Mesendoderm (in vitro differentiated cells): ENCODE results near the gene ABCC9. TPM values are rescaled to one million over a fixed set of nuclear protein-coding genes. Genes with fewer than 3 reads are reported as not detected.
A peak's percentile ranks its signal among the peaks of the same experiment; 100 is the strongest.

Experiments
- DNase-seq: peaks from one replicate; pipeline ENCODE4 v3.0.0; 2013
- H2AK5ac ChIP-seq: 2 replicates; pipeline ENCODE4 v1.6.1; 2013; ENCODE audit warnings: low read length, inconsistent platforms
- H2BK120ac ChIP-seq: 2 replicates; pipeline ENCODE4 v1.6.1; 2013; ENCODE audit warnings: low read depth, mild to moderate bottlenecking, low read length, moderate library complexity, mixed read lengths
- H2BK15ac ChIP-seq: replicated peaks from 2 replicates; pipeline ENCODE4 v1.6.1; 2013; ENCODE audit warnings: low read depth, mild to moderate bottlenecking, moderate library complexity
- H2BK5ac ChIP-seq: 2 replicates; pipeline ENCODE4 v1.6.1; 2013; ENCODE audit warnings: low read length, inconsistent platforms
- H3K18ac ChIP-seq: 2 replicates; pipeline ENCODE4 v1.6.1; 2013; ENCODE audit warnings: mild to moderate bottlenecking, low read length, mixed read lengths
- H3K23ac ChIP-seq: one replicate; pipeline ENCODE4 v1.6.1; 2013; ENCODE audit warnings: low read length
- H3K27ac ChIP-seq: 2 replicates; pipeline ENCODE4 v1.5.1; 2013; ENCODE audit warnings: low read depth, mild to moderate bottlenecking, inconsistent platforms, low read length, moderate library complexity
- H3K27me3 ChIP-seq: 2 replicates; pipeline ENCODE4 v1.6.1; 2013; ENCODE audit warnings: low read length, control low read depth, mild to moderate bottlenecking, inconsistent platforms; ENCODE audit not compliant: insufficient read depth, poor library complexity
- H3K36me3 ChIP-seq: 2 replicates; pipeline ENCODE4 v1.6.1; 2013; ENCODE audit warnings: low read length, inconsistent platforms; ENCODE audit not compliant: control insufficient read depth, insufficient read depth
- H3K4ac ChIP-seq: one replicate; pipeline ENCODE4 v1.6.1; 2013; ENCODE audit warnings: low read depth, mild to moderate bottlenecking, low read length, moderate library complexity
- H3K4me1 ChIP-seq: 2 replicates; pipeline ENCODE4 v1.6.1; 2013; ENCODE audit warnings: low read depth, low read length, inconsistent platforms; ENCODE audit not compliant: control insufficient read depth
- H3K4me2 ChIP-seq: 2 replicates; pipeline ENCODE4 v1.6.1; 2013; ENCODE audit warnings: low read length
- H3K4me3 ChIP-seq: 2 replicates; pipeline ENCODE4 v1.5.1; 2013; ENCODE audit warnings: mild to moderate bottlenecking, low read length
- H3K56ac ChIP-seq: one replicate; pipeline ENCODE4 v1.6.1; 2013; ENCODE audit warnings: low read length
- H3K79me1 ChIP-seq: 2 replicates; pipeline ENCODE4 v1.6.1; 2013; ENCODE audit warnings: low read length, inconsistent platforms
- H3K79me2 ChIP-seq: 2 replicates; pipeline ENCODE4 v1.6.1; 2013; ENCODE audit warnings: mild to moderate bottlenecking, low read length; ENCODE audit not compliant: control insufficient read depth, insufficient read depth
- H3K9ac ChIP-seq: 2 replicates; pipeline ENCODE4 v1.6.1; 2013; ENCODE audit warnings: low read length, inconsistent platforms
- H4K5ac ChIP-seq: one replicate; pipeline ENCODE4 v1.6.1; 2013; ENCODE audit warnings: low read length
- H4K8ac ChIP-seq: one replicate; pipeline ENCODE4 v1.6.1; 2013; ENCODE audit warnings: low read depth, mild to moderate bottlenecking, control low read depth, low read length, moderate library complexity
- WGBS: extraction: QIAGEN DNeasy Blood & Tissue Kit; methylation state at CpG from one replicate; pipeline ENCODE4 v1.1.7; 2013; ENCODE audit warnings: low lambda C conversion rate, missing lambda C conversion rate; ENCODE audit not compliant: insufficient coverage; ENCODE audit errors: extremely low coverage; 5-methylcytosine and 5-hydroxymethylcytosine counted together
- polyA plus RNA-seq, 2 experiments: library from polyadenylated mRNA; stranded (reverse); fragments of 200-250 nt; gene quantifications; one replicate each; pipeline ENCODE4 v1.2.3, GENCODE V29; 2013

Gene ABCC9
- 0.20 TPM for polyA plus RNA-seq (2013, experiment 1 of 2)
- polyA plus RNA-seq (2013, experiment 2 of 2) = 0.14 TPM

GRCh38 chr12:21940549-21941505 is at the start of gene ABCC9:
Gene ABCC9 (minus strand): TSS chr12:21941426. CDS start chr12:21936674, 4,752 bp downstream.
- WGBS = no CpG with 5 or more reads among the region's 42 CpGs

GRCh38 chr12:21989819-21990412 is 48.7 kb upstream of the ABCC9 start:
- WGBS = no CpG with 5 or more reads among the region's 5 CpGs
- Histone ChIP-seq H3K18ac (no peak overlapping the region), H3K9ac (no peak overlapping the region)

More at GRCh38 chr12:21940549-21941505, at the start of gene ABCC9:
- Histone ChIP-seq H3K27ac (no peak within 1 kb of the TSS), H4K8ac (no peak within 1 kb of the TSS), H3K4me1 (no peaks in the 10 kb centered on the region), H3K23ac (no peak within 1 kb of the TSS), H3K9ac (peak within 1 kb of the TSS; percentile 52), H3K36me3 (no peaks in the 10 kb centered on the region), H4K5ac (no peak within 1 kb of the TSS), H2BK5ac (no peak within 1 kb of the TSS), H3K79me2 (no peaks in the 10 kb centered on the region), H2BK120ac (no peak within 1 kb of the TSS), H3K56ac (peak within 1 kb of the TSS; percentile 78), H3K4me2 (peak within 1 kb of the TSS; percentile 69), H3K4ac (no peak within 1 kb of the TSS), H3K18ac (peak within 1 kb of the TSS; percentile 29), H3K79me1 (no peaks in the 10 kb centered on the region), H3K4me3 (peak within 1 kb of the TSS; percentile 26), H2BK15ac (no peak within 1 kb of the TSS), H2AK5ac (no peak within 1 kb of the TSS), H3K27me3 (peaks cover 2% of the 10 kb centered on the region)
- peak; percentile 63 for DNase-seq

GRCh38 chr12:21988619-21989018 is 47.4 kb upstream of the ABCC9 start:
- Histone ChIP-seq H4K8ac (no peak overlapping the region), H2BK120ac (no peak overlapping the region)
- WGBS = no CpG with 5 or more reads among the region's 1 CpG

More at GRCh38 chr12:21989819-21990412, 48.7 kb upstream of the ABCC9 start:
- Histone ChIP-seq H3K27ac (no peak overlapping the region), H3K4me1 (no peaks in the 10 kb centered on the region), H2BK15ac (no peak overlapping the region), H3K27me3 (no peaks in the 10 kb centered on the region), H2AK5ac (no peak overlapping the region), H3K4me3 (no peak overlapping the region), H2BK5ac (no peak overlapping the region), H3K4me2 (no peak overlapping the region), H3K23ac (no peak overlapping the region), H4K8ac (no peak overlapping the region), H3K4ac (no peak overlapping the region), H3K36me3 (no peaks in the 10 kb centered on the region), H3K56ac (no peak overlapping the region), H3K79me1 (no peaks in the 10 kb centered on the region), H2BK120ac (no peak overlapping the region), H4K5ac (no peak overlapping the region), H3K79me2 (no peaks in the 10 kb centered on the region)
- no peak for DNase-seq

GRCh38 chr12:21987755-21988154 is 46.5 kb upstream of the ABCC9 start:
- Histone ChIP-seq H2BK15ac (no peak overlapping the region), H4K5ac (no peak overlapping the region), H3K23ac (no peak overlapping the region), H3K4ac (no peak overlapping the region), H2BK120ac (no peak overlapping the region), H3K4me3 (no peak overlapping the region), H3K18ac (no peak overlapping the region), H3K4me1 (no peaks in the 10 kb centered on the region), H3K79me1 (no peaks in the 10 kb centered on the region), H3K4me2 (no peak overlapping the region), H3K9ac (no peak overlapping the region), H3K36me3 (no peaks in the 10 kb centered on the region), H3K27ac (no peak overlapping the region), H2AK5ac (no peak overlapping the region), H2BK5ac (no peak overlapping the region), H3K56ac (no peak overlapping the region), H3K27me3 (no peaks in the 10 kb centered on the region), H3K79me2 (no peaks in the 10 kb centered on the region), H4K8ac (no peak overlapping the region)
- peak; percentile 57 for DNase-seq
- no CpG with 5 or more reads among the region's 6 CpGs for WGBS

More at GRCh38 chr12:21988619-21989018, 47.4 kb upstream of the ABCC9 start:
- DNase-seq = no peak
- H2BK15ac ChIP-seq = no peak overlapping the region
- H3K9ac ChIP-seq = no peak overlapping the region
- H3K4ac ChIP-seq = no peak overlapping the region
- no peak overlapping the region for H3K4me3 ChIP-seq
- no peak overlapping the region for H4K5ac ChIP-seq
- H2AK5ac ChIP-seq = no peak overlapping the region
- H3K56ac ChIP-seq = no peak overlapping the region
- no peaks in the 10 kb centered on the region for H3K36me3 ChIP-seq
- H3K4me2 ChIP-seq = no peak overlapping the region
- no peak overlapping the region for H3K23ac ChIP-seq
- no peaks in the 10 kb centered on the region for H3K79me1 ChIP-seq
- H2BK5ac ChIP-seq = no peak overlapping the region
- no peak overlapping the region for H3K27ac ChIP-seq
- no peaks in the 10 kb centered on the region for H3K27me3 ChIP-seq
- H3K4me1 ChIP-seq = no peaks in the 10 kb centered on the region
- no peak overlapping the region for H3K18ac ChIP-seq
- H3K79me2 ChIP-seq = no peaks in the 10 kb centered on the region

- Histone ChIP-seq H3K36me3 (no peaks in the 10 kb centered on the region), H3K27me3 (no peaks in the 10 kb centered on the region), H3K4me2 (no peak overlapping the region), H4K5ac (no peak overlapping the region), H3K23ac (no peak overlapping the region), H3K4me3 (no peak overlapping the region), H3K79me2 (no peaks in the 10 kb centered on the region), H4K8ac (no peak overlapping the region), H3K18ac (no peak overlapping the region), H3K79me1 (no peaks in the 10 kb centered on the region), H2BK120ac (no peak overlapping the region), H3K9ac (no peak overlapping the region), H2BK5ac (no peak overlapping the region), H3K27ac (no peak overlapping the region), H3K4me1 (no peaks in the 10 kb centered on the region), H2AK5ac (no peak overlapping the region), H2BK15ac (no peak overlapping the region), H3K4ac (no peak overlapping the region), H3K56ac (no peak overlapping the region)
- no CpG with 5 or more reads among the region's 2 CpGs for WGBS
- no peak for DNase-seq
These were observed 43.9 kb upstream of the ABCC9 start for GRCh38 chr12:21985155-21985554.
